ENCODE data around the gene ALG1. TPM values are rescaled to one million over a fixed set of nuclear protein-coding genes. Genes with fewer than 3 reads are reported as not detected.

ALG1 gene
- total RNA-seq, 1 experiment from 2014 or later = 36.2 TPM

DNA sequence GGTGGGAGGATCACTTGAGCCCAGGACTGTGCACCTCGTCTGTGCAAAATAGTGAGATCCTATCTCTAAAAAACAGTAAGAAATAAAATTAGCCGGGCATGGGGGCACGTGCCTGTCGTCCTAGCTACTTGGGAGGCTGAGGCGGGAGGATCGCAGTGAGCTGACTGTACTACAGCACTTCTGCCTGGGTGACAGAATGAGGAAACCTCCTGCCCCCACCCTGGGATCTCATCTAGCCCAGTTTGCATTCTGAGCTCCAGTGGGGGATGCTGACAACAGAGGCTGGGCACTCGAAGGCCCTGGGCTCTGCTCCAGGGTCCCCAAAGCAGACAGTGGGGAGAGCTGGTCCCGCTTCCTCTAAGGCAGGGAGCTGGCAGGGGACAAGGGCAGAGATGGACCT lies 45.0 kb upstream of the ALG1 start:
- no peak overlapping the region for H3K4me2 ChIP-seq (ENCODE audit: insufficient read depth, insufficient read length, low read length)
- DNase-seq = no peak

More for the DNA sequence above, 45.0 kb upstream of the ALG1 start:
- Histone ChIP-seq H3K18ac (ENCODE audit: insufficient read length, low read depth, low read length) (no peak overlapping the region), H3K56ac (ENCODE audit: insufficient read length, low read depth, low read length) (no peak overlapping the region), H4K91ac (ENCODE audit: insufficient read length, low read depth, low read length) (no peak overlapping the region), H3K14ac (ENCODE audit: insufficient read depth, low read length) (no peak overlapping the region), H3K23ac (ENCODE audit: insufficient read length, low read depth, low read length) (no peak overlapping the region), H2BK12ac (ENCODE audit: insufficient read length, low read depth, low read length) (no peak overlapping the region), H3K79me2 (ENCODE audit: insufficient read depth, low read length) (no peaks in the 10 kb centered on the region), H3K9ac (ENCODE audit: extremely low read depth, insufficient read length, low read length) (no peak overlapping the region), H2BK20ac (ENCODE audit: low read depth, low read length, poor library complexity, severe bottlenecking) (no peak overlapping the region), H2AFZ (ENCODE audit: low read length) (no peak overlapping the region), H4K20me1 (ENCODE audit: control insufficient read depth, insufficient read depth, insufficient read length) (no peaks in the 10 kb centered on the region), H4K8ac (replicated peaks; ENCODE audit: insufficient read length, low read depth, low read length) (no peak overlapping the region), H3K27ac (ENCODE audit: insufficient read length, low read depth, low read length) (no peak overlapping the region), H2AK5ac (ENCODE audit: insufficient read length, low read length) (no peak overlapping the region), H2BK120ac (ENCODE audit: low read depth, low read length, poor library complexity, severe bottlenecking) (no peak overlapping the region), H3K9me3 (ENCODE audit: control insufficient read depth, low read depth, low read length) (no peaks in the 10 kb centered on the region), H2BK5ac (ENCODE audit: insufficient read length, low read length) (no peak overlapping the region), H2BK15ac (ENCODE audit: low read depth, low read length) (no peak overlapping the region), H3K27me3 (ENCODE audit: insufficient read depth, low read length) (no peaks in the 10 kb centered on the region), H3K4ac (ENCODE audit: low read depth, low read length) (no peak overlapping the region), H4K5ac (ENCODE audit: insufficient read length, low read depth, low read length) (no peak overlapping the region), H3K79me1 (ENCODE audit: insufficient read depth, low read depth, low read length, poor library complexity, severe bottlenecking) (no peaks in the 10 kb centered on the region), H3K23me2 (ENCODE audit: insufficient read length, low read depth, low read length, poor library complexity, severe bottlenecking) (no peaks in the 10 kb centered on the region), H3T11ph (ENCODE audit: low read length) (no peak overlapping the region), H3K4me1 (ENCODE audit: insufficient read depth, low read length) (no peaks in the 10 kb centered on the region)
- no CpG with 5 or more reads among the region's 8 CpGs for WGBS (ENCODE audit: extremely low coverage, insufficient read length, low lambda C conversion rate)
- H3K4me1 Mint-ChIP-seq = peaks cover 9 to 12% of the 10 kb centered on the region in 2 experiments
- no peak for TF ChIP-seq CTCF (conservative IDR thresholded peaks at IDR 0.05)
- H3K36me3 Mint-ChIP-seq (ENCODE audit: insufficient read depth in 1 of 3, low read depth in 3 of 3) = no peaks in the 10 kb centered on the region; a peak in 1 of 7 replicates
- peaks cover 5% of the 10 kb centered on the region for H3K27me3 Mint-ChIP-seq (ENCODE audit: low read depth)
- H3K27ac Mint-ChIP-seq = no peak overlapping the region; a peak in 1 of 7 replicates
- H3K9me3 Mint-ChIP-seq = no peaks in the 10 kb centered on the region
- no peak overlapping the region for H3K4me3 Mint-ChIP-seq
